Measurements from ENCODE around the gene DBNL. TPM values are rescaled to one million over a fixed set of nuclear protein-coding genes. Genes with fewer than 3 reads are reported as not detected.
A peak's percentile ranks its signal among the peaks of the same experiment; 100 is the strongest.

The DBNL gene
- total RNA-seq, 1 donor from 2014 or later, result 85.0 TPM

DNA sequence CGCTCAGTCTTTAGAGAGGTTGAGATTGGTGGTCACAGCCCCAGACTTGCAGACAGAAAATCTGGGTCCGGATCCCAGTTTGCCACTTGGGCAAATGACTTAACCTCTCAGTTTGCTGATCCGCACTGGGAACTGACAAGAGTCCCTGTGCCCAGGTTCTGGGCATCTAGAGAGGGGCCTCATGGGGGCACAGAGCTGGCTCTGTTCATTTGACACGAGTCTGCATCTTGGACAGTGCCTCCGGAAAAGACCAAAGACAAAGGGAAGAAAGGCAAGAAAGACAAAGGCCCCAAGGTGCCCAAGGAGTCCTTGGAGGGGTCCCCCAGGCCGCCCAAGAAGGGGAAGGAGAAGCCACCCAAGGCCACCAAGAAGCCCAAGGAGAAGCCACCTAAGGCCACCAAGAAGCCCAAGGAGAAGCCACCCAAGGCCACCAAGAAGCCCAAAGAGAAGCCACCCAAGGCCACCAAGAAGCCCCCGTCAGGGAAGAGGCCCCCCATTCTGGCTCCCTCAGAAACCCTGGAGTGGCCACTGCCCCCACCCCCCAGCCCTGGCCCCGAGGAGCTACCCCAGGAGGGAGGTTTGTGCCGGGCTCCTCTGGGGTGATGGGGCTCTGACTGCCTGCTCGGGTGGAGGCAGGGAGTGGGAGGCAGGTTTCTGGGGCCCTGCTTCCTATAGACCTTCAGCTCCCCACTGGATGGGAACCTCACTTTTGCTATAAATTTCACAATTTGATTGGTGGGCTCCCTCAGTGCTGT is 62.0 kb downstream of the DBNL start:
- H2AFZ ChIP-seq (ENCODE audit: low read depth, low read length), result no peak overlapping the region
- no peak for FAIRE-seq

DNA sequence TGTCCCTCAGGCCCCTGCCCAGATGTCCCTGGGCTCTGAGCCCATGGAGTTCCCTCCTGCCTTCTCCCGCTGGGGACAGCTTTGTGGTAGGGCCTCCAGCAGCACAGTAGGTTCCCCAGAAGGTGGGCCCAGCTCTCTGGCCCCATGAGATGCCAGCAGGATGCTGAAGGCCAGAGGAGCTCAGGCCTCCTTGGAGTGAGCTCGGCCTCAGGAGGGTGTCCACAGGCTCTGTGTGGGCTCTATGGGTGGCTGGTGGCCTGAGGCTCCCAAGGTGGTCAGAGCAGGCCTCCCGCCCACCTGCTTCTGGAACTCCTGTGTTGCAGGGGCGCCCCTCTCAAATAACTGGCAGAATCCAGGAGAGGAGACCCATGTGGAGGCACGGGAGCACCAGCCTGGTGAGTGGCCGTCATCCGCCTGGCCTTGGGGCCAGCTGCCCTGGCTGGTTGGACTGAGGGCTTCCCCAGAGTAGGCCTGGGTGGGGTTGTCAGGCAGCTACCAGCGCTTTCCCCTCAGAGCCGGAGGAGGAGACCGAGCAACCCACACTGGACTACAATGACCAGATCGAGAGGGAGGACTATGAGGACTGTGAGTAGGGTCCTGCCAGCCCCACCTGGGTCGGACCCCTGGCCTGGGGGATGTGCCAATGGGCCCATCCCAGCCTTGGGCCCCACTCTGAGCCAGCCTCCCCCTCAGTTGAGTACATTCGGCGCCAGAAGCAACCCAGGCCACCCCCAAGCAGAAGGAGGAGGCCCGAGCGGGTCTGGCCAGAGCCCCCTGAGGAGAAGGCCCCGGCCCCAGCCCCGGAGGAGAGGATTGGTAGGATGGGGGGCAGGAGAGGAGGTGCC is 62.8 kb downstream of the DBNL start:
- DNase-seq (ENCODE audit: low read depth), result no peak
- Mint-ChIP-seq H3K9me3 (ENCODE audit: unreplicated experiment) (no peaks in the 10 kb centered on the region), H3K27ac (ENCODE audit: unreplicated experiment) (no peak overlapping the region), H3K27me3 (ENCODE audit: low read depth, unreplicated experiment) (no peaks in the 10 kb centered on the region), H3K4me1 (ENCODE audit: low read depth, unreplicated experiment) (peaks cover 19% of the 10 kb centered on the region), H3K36me3 (ENCODE audit: low read depth, unreplicated experiment) (peaks cover 15% of the 10 kb centered on the region), H3K4me3 (ENCODE audit: unreplicated experiment) (no peak overlapping the region)
- peaks cover 44% of the 10 kb centered on the region for H4K20me1 ChIP-seq (ENCODE audit: insufficient read depth, low read length)
- no peaks in the 10 kb centered on the region for H3K9me3 ChIP-seq (ENCODE audit: insufficient read depth, low read depth, low read length)
- H3K4me2 ChIP-seq (ENCODE audit: low read length), result no peak overlapping the region
- H2AFZ ChIP-seq (ENCODE audit: low read depth, low read length), result no peak overlapping the region
- no peak overlapping the region for H3K9ac ChIP-seq (ENCODE audit: low read length)
- no peaks in the 10 kb centered on the region for H3K36me3 ChIP-seq (ENCODE audit: insufficient read depth, low read length)
- no peak for FAIRE-seq
- no peak for TF ChIP-seq EZH2 (IDR thresholded peaks at IDR 0.05; ENCODE audit: insufficient read depth, low read length)
- TF ChIP-seq, protein P1, sequence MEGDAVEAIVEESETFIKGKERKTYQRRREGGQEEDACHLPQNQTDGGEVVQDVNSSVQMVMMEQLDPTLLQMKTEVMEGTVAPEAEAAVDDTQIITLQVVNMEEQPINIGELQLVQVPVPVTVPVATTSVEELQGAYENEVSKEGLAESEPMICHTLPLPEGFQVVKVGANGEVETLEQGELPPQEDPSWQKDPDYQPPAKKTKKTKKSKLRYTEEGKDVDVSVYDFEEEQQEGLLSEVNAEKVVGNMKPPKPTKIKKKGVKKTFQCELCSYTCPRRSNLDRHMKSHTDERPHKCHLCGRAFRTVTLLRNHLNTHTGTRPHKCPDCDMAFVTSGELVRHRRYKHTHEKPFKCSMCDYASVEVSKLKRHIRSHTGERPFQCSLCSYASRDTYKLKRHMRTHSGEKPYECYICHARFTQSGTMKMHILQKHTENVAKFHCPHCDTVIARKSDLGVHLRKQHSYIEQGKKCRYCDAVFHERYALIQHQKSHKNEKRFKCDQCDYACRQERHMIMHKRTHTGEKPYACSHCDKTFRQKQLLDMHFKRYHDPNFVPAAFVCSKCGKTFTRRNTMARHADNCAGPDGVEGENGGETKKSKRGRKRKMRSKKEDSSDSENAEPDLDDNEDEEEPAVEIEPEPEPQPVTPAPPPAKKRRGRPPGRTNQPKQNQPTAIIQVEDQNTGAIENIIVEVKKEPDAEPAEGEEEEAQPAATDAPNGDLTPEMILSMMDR (IDR thresholded peaks at IDR 0.05; ENCODE audit: insufficient read depth, low read depth, low read length), result no peak
- H3K27ac ChIP-seq (ENCODE audit: low read depth, low read length), result no peak overlapping the region
- no peaks in the 10 kb centered on the region for H3K27me3 ChIP-seq (ENCODE audit: insufficient read depth, low read length)
- no peak overlapping the region for H3K4me3 ChIP-seq (ENCODE audit: insufficient read depth, low read depth, low read length)
- peaks cover 16% of the 10 kb centered on the region for H3K4me1 ChIP-seq (ENCODE audit: insufficient read depth, low read length)
- peaks cover 15% of the 10 kb centered on the region for H3K79me2 ChIP-seq (ENCODE audit: insufficient read depth, low read length)

More for the DNA sequence above, 62.0 kb downstream of the DBNL start:
- Histone ChIP-seq H4K20me1 (ENCODE audit: insufficient read depth, low read length) (peaks cover 39% of the 10 kb centered on the region), H3K9me3 (ENCODE audit: insufficient read depth, low read depth, low read length) (no peaks in the 10 kb centered on the region), H3K36me3 (ENCODE audit: insufficient read depth, low read length) (no peaks in the 10 kb centered on the region), H3K27me3 (ENCODE audit: insufficient read depth, low read length) (no peaks in the 10 kb centered on the region), H3K27ac (ENCODE audit: low read depth, low read length) (no peak overlapping the region), H3K9ac (ENCODE audit: low read length) (no peak overlapping the region), H3K4me2 (ENCODE audit: low read length) (peak overlapping the region; percentile 89), H3K4me1 (ENCODE audit: insufficient read depth, low read length) (peaks cover 16% of the 10 kb centered on the region), H3K4me3 (ENCODE audit: insufficient read depth, low read depth, low read length) (peak overlapping the region; percentile 70), H3K79me2 (ENCODE audit: insufficient read depth, low read length) (peaks cover 15% of the 10 kb centered on the region)
- no peak overlapping the region for H3K4me3 Mint-ChIP-seq (ENCODE audit: unreplicated experiment)
- no peak overlapping the region for H3K27ac Mint-ChIP-seq (ENCODE audit: unreplicated experiment)
- H3K4me1 Mint-ChIP-seq (ENCODE audit: low read depth, unreplicated experiment), result peaks cover 22% of the 10 kb centered on the region
- no peaks in the 10 kb centered on the region for H3K9me3 Mint-ChIP-seq (ENCODE audit: unreplicated experiment)
- H3K27me3 Mint-ChIP-seq (ENCODE audit: low read depth, unreplicated experiment), result no peaks in the 10 kb centered on the region
- no peak for DNase-seq (ENCODE audit: low read depth)
- TF ChIP-seq, protein P1 (IDR thresholded peaks at IDR 0.05; ENCODE audit: insufficient read depth, low read depth, low read length), result no peak
- TF ChIP-seq EZH2 (IDR thresholded peaks at IDR 0.05; ENCODE audit: insufficient read depth, low read length), result no peak
- peaks cover 13% of the 10 kb centered on the region for H3K36me3 Mint-ChIP-seq (ENCODE audit: low read depth, unreplicated experiment)

All from astrocyte (in vitro differentiated cells and primary cell).